Stimulated activated CD4-positive, alpha-beta T cell treated with anti-CD3 and anti-CD28 coated beads, Interleukin-4, amount 100 ng/mL, for 48 hours (primary cell): ENCODE results near the gene P2RY2.

Experiments
- DNase-seq, 2 donors: peaks; one replicate each; pipeline ENCODE4 v3.0.0-alpha.2; 2020; ENCODE audit warnings: low read depth in 2 of 2

Gene P2RY2

DNA sequence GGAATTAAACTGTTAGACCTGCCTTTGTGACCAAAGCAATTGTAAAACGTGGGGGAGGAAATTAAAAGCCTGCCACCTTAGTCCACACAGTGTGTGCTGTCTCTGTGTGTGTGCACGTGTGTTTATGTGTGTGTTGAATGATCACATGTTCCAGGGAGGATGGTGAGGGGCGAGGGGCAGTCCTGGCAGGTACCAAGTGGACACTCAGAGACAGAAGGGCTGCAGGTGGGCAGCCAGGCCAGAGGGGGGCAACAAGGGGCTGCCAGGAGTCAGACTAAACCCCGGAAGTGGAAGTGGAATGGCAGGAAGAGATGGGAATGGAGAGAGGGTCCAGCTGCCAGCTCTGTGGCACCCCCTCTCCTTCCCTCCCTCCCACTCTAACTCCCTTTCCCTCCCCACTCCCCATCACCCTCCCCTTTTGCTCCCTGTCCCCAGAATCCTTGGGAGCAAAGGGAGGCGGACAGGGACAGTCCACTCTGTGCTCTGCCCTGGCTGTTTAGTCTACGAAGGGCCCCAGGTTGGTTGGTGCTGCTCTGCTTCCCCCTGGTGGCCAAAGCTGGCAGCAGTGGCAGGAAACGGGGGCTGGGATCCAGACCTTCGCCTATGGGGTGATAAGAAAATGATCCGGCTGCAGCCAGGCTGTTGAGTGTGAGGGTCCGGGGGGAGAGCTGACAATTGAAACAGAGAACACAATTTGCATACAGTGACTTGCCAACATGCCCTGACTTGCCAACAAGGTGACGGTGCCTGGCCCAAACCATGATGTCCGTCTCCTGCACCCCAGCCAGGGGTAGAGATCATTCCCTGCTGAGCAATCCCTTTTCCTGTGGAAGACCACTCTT, 24.4 kb downstream of the P2RY2 start:
- DNase-seq, result peak; percentile 56 to 81

DNA sequence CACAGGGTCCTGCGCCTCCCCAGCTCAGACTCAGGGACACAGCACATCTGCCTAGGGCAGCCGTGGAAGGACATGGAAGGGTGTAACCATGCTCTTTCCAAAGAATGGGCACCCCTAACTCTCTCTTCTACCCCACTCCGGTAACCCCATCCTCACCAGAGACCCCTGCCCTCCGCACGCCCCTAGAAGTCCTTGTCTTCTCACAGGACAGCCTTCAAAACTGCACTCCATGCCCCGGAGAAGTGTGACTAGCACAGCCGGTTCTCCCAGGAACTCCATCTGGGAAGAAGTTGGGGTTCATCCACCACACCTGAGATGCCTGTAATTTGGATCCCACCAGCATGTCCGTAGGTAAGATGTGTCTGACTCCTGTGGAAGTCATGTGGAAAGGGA, 25.0 kb downstream of the P2RY2 start:
- DNase-seq, result no peak

DNA sequence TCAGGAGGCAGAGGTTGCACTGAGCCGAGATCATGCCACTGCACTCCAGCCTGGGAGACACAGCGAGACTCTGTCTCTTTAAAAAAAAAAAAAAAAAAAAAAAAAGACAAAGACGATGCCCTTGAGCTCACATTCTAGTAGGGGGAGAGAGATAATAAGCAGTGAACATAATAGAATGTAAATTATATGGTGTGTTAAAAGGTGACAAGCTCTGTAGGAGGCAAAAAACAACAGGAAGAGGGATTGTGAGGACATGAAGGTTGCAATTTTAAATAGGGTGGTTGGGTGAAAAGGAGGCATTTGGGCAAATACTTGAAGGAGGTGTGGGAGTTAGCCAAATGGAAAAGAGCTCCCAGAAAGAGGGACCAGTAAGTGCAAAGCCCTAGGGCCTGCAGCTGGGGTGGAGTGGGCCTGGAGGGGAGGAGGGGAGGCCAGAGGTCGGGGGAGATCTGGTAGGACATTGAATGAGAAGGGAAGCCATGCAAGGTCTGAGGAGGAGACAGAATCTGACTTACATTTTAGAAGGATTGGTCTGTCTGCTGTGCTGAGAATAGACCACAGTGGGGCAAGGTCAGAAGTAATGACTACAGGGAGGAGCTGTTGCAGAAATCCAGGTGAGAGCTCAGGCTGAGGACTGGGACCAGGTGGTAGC, 26.6 kb downstream of the P2RY2 start:
- no peak for DNase-seq

DNA sequence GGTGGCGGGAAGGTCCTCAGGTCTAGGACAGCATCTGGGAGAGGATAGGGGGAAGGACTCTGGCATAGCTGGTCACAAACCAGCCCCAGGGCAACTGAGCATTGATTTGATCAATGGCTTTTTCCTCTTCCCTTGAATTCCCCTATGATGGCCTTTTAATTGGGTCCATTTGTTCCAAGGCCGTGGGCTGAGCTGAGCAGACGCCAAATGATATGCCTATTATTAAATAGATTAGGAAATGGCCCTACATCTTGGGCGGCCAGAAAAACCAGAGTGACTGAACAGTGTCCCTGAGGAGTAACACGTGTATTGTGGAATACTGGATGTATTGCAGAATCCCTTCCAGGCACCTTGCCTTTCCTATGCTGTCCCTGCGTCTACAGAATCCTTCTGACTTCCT, 27.4 kb downstream of the P2RY2 start:
- DNase-seq, result no peak

DNA sequence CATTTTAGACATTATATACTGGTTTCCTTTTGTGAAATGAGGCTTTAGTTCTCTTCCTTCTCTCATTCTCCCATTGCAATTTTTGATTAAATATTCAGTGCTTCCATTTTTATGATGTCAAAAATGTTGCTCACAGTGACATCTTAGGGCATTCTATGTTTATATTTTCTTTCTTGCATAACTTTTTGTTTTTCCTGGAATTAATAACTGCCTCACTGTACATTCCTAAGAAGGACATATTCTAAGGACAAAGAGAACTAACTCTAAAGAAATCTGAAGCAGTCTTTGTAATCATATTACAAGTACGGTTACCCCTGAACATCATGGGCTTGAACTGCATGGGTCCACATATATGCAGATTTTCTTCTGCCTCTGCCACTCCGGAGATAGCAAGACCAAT, 28.2 kb downstream of the P2RY2 start:
- no peak for DNase-seq

DNA sequence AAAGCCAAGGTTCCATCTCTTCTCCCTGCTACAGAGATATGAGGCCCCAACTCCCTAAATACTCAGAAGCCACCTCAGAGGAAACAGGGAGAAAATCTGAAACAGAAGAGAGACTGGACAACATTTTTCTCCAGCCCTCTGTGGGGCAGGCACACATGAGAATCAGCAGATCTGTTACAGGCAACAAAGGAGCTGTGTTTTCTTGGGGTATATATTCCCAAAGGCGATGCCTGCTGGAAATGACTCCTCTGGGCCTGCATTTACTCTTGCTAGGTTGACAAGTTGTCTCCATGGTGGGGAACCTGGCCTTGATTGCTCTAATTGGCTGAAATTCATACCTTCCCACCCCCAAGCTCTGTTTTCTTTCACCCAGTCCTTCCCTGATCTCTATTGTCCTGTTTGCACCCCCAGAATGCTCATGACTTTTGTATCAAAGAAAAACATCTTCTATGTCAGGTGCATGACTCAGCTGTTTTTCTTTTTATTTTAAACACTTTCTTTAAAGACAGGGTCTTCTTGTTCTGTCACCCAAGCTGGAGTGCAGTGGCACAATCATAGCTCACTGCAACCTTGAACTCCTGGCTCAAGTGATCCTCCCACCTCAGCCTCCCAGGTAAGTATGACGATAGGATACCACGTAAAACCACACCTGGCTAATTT, 30.6 kb downstream of the P2RY2 start:
- no peak for DNase-seq

DNA sequence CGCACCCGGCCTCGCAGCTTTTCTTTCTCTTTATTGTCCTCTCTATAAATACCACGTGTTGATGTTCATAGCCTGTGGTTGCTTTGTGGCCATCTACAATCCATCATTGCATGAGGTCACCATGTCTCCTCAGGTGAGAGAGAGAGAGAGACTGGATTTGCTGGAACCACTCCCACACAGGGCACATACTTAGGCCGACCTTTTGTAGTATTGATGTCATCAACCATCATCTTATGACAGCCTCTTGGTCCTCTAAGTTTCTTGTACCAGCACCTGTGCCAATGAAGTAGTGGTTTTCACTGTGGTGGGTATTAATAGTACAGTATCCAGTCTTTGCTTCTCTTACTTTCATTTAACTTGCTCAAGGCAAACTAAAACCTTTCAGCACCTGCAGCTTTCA, 31.2 kb downstream of the P2RY2 start:
- DNase-seq, result no peak

DNA sequence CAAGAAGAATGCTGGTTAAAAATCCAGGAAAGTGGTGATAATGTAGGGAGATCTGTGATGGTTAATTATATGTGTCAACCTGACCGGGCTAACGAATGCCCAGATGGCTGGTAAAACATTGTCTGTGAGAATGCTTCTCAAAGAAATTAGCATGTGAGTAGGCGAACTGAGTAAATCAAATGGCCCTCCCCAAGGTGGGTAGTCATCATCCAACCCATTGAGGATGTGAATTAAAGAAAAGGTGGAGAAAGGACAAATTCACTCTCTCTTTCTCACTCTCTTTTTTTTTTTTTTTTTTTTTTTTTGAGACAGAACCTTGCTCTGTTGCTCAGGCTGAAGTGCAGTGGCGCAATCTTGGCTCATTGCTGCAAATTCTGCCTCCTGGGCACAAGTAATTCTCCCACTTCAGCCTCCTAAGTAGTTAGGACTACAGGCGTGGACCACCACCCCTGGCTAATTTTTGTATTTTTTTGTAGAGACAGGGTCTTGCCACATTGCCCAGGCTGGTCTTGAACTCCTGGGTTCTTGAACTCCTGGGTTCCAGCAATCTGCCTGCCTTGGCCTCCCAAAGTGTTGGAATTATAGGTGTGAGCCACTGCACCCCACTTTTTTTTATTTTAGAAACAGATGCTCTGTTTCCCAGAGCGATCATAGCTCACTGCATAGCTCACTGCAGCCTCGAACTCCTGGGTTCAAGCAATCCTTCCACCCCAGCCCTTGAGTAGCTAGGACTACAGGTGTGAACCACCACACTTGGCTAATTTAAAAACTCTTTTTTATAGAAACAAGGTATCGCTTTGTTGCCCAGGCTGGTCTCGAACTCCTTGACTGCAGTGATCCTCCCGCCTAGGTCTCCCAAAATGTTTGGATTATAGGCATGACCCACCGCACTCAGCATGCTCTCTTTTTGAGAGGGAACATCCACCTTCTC, 32.0 kb downstream of the P2RY2 start:
- DNase-seq, result no peak

DNA sequence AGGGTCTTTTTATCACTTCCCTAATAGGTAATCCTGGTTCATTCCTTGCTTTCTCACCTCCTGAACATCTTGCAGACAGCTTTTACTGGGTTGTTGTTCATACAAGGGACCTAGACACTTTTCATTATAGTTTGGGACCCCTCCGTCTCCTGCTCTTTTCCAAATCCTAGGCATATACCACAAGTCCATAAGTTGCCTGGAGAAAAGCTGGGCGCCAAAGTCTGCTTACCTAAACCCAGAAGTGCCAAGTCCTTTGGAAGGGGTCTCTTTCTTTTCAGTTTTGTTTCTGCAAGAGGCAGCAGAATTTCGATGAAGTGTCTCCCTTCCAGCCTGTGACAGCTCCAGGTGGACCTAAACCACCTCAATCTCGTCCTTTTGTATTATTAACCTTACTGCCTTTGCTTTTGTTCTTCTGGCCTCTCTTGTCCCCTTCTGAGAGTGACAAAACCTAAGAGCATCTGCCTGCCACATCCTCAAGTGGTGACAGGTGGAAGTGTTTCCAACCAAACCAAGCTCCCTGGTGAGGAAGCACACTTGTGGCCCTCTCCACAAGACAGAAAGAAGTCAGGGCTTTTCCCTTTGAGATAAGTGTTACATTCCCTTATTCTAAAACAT, 34.6 kb downstream of the P2RY2 start:
- DNase-seq, result no peak

DNA sequence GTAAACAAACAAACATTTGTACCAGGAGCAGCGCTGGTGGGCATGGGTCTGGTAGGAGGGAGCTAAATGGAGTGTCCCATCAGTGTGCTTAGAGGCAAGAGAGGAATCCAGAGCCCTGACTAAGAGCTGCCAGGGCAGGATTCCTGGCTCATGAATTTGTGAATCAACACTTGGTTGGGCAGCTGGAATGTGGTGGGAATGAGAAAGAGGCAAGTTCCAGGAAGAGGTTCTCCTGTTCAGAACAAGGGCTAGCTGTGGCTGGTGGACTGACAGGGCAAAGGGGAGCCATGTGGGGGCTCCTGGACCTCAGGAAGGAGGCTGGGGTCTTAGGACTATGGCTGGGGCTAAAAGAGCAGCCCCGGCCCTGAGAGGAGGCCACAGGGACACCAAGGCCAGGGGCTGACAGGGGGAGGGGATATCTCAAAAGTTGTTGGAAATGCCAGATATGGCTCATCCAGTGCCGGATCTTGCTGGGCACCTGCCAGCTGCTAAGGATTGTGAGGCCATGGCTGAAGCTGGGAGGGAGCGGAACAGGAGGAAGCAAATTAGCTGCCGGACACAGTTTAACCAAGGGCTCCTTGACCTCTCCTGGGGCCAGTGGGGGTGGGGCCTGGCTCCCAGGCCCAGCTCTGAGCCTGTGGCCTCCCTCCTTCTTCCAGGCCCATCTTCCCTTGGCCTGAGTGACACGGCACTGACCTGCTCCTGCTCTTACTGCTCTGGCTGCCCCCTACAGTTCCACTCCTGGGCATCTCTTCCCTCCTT, 39.4 kb downstream of the P2RY2 start:
- DNase-seq, result no peak

DNA sequence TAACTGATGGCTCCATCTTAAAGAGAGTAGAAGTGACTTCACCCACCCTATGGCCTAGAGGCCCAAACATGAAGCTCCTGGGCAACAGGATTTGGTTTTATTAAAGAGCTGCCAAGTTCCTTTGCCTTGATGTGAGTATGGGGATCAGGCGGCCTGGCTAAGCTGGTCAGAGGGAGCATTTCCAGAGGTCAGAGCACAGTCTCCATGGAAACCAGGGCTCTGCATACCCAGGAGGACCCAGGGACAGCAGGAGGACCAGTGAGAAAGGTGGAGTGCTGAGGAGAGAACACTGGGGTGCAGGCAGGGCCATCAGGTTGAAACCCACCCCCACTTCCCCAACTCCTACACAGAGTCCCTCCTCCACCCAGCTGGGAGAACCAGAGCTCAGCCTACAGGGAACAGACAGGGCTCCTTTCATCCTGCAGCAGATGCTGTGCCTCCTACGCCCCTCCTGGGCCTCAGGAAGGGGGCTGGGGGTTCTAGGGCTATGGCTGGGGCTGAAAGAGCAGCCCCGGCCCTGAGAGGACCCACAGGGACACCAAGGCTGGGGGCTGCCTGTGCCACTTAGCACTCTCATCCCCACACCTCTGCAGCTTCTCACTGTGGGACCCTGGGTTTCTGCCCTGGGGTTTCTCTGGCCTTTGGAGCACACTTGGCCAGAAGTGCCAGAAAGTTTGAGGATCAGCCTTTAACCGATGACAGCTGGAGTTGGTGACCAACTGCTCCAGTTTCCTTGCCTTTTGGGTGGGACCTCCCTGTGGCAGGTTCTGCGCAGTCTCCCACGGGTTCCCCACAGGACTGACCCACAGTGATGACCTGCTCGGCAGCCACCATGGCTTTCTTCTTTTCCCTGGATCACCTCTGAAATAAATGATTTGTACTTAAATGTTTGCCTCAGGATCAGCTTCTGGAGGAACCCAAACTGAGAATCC, 40.3 kb downstream of the P2RY2 start:
- no peak for DNase-seq

DNA sequence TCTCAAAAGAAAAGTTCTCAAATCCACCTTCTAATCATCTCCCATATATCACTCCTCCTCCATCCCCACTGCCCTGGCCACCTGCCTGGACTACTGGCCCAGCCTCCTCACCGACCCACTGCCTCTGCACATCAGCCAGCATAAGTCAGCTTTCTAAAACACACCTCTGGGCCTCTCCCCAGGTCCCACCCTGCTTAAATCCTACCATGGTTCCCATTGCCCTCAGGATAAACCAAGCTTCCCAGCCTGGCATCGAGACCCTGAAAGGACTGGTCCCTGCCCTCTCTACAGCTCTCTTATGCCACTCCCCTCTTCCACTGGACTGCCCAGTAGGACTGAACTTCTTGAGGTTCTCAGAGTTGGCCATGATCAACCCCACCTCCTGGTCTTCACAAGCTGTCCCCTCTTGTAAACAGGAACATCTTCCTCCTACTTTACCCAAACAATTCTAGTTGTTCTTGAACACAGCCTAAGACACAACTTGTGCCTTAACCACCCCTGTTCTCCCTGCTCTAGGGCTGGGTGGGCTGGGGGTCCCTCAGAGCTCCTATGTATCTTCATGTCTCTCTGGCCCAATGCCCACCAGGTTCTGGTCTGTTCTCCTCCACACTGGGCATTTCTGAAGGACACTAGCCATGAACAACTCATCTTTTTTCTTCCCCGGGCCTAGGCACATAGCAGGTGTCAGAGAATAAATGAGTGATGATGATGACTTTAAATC, 41.5 kb downstream of the P2RY2 start:
- DNase-seq, result no peak

DNA sequence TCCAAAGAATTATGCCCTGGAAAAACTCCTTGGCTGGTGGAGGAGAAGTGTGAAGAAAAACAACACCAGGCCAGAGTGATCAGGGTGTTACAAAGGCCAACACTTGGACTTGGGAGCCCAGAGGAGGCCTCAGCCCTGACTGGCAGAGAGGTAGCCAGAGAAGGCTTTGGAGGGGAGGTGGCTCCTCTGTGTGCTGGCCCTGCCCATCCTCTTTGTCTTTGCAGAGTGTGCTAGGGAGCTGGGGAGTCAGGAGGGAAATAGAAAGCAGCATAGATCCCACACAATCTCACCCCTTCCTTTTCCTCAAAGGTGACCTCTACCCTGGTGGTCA, 42.0 kb downstream of the P2RY2 start:
- DNase-seq, result no peak

DNA sequence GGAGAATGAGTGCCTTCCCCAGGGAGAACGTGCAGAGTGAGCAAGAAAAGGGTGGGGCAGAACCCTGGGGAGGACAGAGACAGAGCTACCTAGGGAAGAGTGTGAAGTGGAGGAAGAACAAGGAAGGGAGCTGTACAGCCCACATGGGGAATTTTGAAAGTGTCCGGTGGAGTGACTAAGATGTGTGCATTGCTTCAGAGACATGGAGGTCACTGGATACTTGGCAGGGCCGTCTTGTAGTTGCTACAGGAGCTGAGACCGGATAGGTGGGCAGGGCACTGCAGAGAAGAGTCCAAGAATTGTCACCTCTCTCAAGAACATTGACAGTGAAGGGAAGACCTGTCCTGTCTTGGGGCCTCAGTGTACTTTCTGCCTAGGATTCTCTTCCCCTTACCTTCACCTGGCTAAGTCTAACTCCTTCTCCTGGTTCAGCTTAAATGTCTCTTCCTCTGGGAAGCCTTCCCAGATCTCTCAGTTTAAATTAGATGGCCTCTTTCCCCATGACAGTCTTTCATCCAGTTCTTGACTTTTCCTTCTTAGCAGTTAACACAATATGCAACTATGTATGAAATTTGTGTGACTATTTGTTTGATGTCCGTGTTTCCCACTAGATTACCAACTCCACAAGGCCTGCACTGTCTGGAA, 44.9 kb downstream of the P2RY2 start:
- DNase-seq, result no peak

DNA sequence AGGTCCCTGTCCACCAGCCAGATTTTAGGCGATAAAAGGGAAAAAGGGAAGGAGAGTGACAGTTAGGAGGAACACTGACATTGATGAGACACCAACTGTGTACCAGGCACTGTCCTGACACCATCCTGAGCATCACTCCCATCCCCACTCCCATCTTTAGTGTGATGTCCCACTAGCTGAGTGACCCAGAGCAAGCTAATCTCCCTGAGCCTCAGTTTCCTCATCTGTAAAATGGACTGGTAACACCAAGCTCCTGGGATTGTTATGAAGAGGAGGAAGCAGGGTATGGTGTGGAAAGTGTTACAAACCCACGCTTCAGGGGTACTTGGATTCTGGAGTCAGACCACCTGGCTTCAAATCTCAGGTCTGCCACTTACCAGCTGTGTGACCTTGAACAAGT, 45.6 kb downstream of the P2RY2 start:
- no peak for DNase-seq

DNA sequence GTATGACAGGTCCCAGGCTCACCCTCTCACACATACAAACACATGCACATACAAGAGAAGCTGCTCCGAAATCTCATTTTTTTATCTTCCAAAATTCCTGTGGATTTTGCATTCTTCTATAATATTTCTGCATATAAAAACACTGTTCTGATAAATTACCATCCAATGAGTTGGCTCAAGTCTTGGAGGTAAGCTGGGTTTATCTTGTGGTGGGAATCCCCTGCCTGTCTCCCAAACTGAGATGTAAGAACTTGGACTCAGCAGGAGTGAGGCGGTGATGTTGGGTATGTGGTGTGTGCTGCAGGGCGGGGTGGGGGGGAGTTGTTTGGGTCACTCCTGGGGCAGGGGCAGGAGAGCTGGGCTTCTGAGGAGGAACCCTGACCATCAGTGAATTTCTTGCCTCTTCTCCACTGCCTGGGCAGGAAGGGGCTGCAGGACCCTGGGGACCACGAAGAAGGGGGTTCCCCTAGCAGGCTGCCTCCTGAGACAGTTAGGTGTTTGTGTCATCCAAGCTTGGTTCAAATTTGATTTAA, 47.3 kb downstream of the P2RY2 start:
- no peak for DNase-seq

DNA sequence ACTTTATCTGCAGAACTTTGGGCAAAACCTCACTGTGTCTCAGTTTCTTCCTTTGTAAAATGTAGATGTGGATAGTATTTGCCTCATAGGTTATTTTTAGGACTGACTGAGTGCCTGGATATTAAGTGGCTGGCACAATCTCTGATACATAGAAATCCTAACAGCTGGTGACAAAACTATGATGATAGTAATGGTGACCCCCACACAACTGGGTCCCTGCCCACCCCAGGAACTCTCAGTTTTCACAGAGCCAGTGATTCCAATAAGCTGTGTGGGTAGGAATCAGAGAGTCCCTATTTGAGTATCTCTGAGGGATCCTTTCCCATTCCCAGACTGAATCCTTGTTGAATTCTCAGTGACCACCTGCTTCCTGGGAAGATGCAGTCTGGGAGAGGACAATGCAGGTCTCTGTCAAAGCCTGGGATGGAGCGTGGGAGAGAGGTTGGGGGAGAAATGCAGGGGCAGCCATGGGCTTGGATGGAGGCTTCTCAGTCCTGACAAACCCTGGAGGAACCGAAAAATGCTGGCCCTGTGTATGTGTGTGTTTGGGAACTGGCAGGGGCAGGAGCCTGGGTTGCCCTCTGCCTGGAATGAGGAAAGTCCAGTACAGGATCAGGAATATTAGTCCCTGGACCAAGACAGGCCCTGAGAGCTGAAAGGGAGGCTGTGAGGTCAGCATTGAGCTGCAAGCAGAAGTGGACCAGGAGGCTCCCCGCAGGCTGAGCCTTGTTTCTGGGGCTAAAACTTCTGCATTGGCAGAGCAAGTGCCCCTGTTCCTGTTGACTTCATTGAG, 48.0 kb downstream of the P2RY2 start:
- no peak for DNase-seq

DNA sequence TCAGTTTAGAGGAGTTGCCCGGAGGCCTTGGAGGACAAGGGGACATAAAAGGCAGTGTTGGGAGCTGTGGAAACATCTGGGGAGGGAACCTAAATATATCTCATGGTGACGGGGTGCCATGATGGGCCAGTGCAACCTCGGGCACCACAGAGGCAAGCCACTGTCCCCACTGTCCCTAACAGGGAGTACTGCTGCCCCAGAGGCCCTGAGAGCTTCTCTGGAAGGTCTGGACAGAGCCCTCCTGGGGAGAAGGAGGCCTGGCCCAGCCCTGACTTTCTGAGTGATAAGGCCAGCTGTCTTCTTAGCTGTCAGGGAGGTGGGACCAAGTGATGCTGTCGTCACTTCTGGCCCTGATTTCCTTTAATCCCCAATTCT, 48.6 kb downstream of the P2RY2 start:
- no peak for DNase-seq
